Tibial artery (tissue), 4 donors: ENCODE measurements around the gene CHRNB2.
A peak's percentile ranks its signal among the peaks of the same experiment; 100 is the strongest.

ENCODE experiments used
- DNase-seq, 2 donors: peaks; one replicate each; pipeline ENCODE4 v3.0.0-alpha.2; 2019
- H3K27ac ChIP-seq, 2 donors: fragments of 200-600 bp; sonication (generic) in 1 of 2; 1 replicate in 1 of 2; 2 replicates in 1 of 2; pipeline ENCODE4 v1.5.1; 2018 to 2019; ENCODE audit warnings: mild to moderate bottlenecking in 1 of 2
- H3K27me3 ChIP-seq, 2 donors: fragments of 200-600 bp; sonication (generic) in 1 of 2; one replicate each; pipeline versions ENCODE4 v1.5.1 to v1.6.0; 2016 to 2019
- H3K36me3 ChIP-seq, 3 donors: fragments of 200-600 bp; sonication (generic) in 2 of 3; one replicate each; pipeline ENCODE4 v1.5.1; 2016 to 2019; ENCODE audit warnings: mild to moderate bottlenecking in 2 of 3
- H3K4me1 ChIP-seq, 4 donors: fragments of 200-600 bp; sonication (generic) in 2 of 4; 1 replicate in 3 of 4; 2 replicates in 1 of 4; pipeline ENCODE4 v1.5.1; 2016 to 2019
- H3K4me3 ChIP-seq, 2 donors: fragments of 200-600 bp; sonication (generic) in 1 of 2; 1 replicate in 1 of 2; 2 replicates in 1 of 2; pipeline ENCODE4 v1.5.1; 2018 to 2019; ENCODE audit warnings: mild to moderate bottlenecking in 2 of 2
- H3K9me3 ChIP-seq, 3 donors: fragments of 200-600 bp; sonication (generic) in 1 of 3; one replicate each; pipeline ENCODE4 v1.5.1; 2016 to 2019
- intact Hi-C: fragments of 100-400 bp; cut with DNase I; formaldehyde crosslinking; loops from one replicate; pipeline ENCODE4 v1.15.0; 2023; ENCODE audit warnings: low total_unique reads
- TF ChIP-seq, protein P1 (sequence below), 2 experiments: fragments of 200-600 bp in 1 of 2; fragments of 450-650 bp in 1 of 2; IDR thresholded peaks; one replicate each; pipeline ENCODE4 v1.5.1; 2017 to 2019; ENCODE audit warnings: antibody characterized with exemption in 2 of 2, mild to moderate bottlenecking in 1 of 2, moderate library complexity in 1 of 2

CHRNB2 gene

GRCh38 chr1:154598871-154599635, 31.5 kb downstream of the CHRNB2 start:
- no peak overlapping the region for H3K4me3 ChIP-seq
- TF ChIP-seq, protein P1, sequence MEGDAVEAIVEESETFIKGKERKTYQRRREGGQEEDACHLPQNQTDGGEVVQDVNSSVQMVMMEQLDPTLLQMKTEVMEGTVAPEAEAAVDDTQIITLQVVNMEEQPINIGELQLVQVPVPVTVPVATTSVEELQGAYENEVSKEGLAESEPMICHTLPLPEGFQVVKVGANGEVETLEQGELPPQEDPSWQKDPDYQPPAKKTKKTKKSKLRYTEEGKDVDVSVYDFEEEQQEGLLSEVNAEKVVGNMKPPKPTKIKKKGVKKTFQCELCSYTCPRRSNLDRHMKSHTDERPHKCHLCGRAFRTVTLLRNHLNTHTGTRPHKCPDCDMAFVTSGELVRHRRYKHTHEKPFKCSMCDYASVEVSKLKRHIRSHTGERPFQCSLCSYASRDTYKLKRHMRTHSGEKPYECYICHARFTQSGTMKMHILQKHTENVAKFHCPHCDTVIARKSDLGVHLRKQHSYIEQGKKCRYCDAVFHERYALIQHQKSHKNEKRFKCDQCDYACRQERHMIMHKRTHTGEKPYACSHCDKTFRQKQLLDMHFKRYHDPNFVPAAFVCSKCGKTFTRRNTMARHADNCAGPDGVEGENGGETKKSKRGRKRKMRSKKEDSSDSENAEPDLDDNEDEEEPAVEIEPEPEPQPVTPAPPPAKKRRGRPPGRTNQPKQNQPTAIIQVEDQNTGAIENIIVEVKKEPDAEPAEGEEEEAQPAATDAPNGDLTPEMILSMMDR (IDR thresholded peaks at IDR 0.05), result no peak
- H3K9me3 ChIP-seq, result no peaks in the 10 kb centered on the region
- peaks cover 45 to 93% (median 69%) of the 10 kb centered on the region in 3 donors for H3K36me3 ChIP-seq
- H3K27me3 ChIP-seq, result no peaks in the 10 kb centered on the region
- peaks cover 0 to 35% (median 27%) of the 10 kb centered on the region in 4 donors for H3K4me1 ChIP-seq
- peak overlapping the region; percentile 10 to 29 for H3K27ac ChIP-seq
- intact Hi-C loops, result no loop called here
- no peak for DNase-seq

DNA sequence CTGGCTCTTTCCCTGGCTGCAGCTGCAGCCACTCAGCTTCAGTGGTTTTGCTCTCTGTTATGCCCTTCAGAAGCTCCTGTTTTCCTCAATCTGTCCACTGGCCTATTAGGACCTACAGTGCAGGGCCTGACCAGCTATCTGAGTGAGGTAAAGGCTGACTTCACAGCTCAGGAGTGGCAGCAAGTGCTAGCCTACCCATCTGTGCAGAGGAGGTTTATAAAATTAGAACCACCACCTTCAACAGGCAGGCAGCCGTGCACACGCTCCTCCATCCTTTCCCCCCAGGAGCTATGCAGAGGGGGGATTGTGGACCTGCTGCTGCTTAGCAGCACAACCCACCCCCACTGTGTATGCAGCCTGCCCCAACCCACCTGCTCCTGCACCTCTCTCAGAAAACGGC, 32.1 kb downstream of the CHRNB2 start:
- Histone ChIP-seq H3K4me3 (no peak overlapping the region), H3K9me3 (no peaks in the 10 kb centered on the region), H3K27me3 (no peaks in the 10 kb centered on the region), H3K4me1 (peaks cover 0 to 37% (median 30%) of the 10 kb centered on the region in 4 donors), H3K36me3 (peaks cover 41 to 87% (median 63%) of the 10 kb centered on the region in 3 donors), H3K27ac (peak overlapping the region; percentile 10 to 29)
- TF ChIP-seq, protein P1 (IDR thresholded peaks at IDR 0.05), result no peak
- no peak for DNase-seq
- intact Hi-C loops, result no loop called here

DNA sequence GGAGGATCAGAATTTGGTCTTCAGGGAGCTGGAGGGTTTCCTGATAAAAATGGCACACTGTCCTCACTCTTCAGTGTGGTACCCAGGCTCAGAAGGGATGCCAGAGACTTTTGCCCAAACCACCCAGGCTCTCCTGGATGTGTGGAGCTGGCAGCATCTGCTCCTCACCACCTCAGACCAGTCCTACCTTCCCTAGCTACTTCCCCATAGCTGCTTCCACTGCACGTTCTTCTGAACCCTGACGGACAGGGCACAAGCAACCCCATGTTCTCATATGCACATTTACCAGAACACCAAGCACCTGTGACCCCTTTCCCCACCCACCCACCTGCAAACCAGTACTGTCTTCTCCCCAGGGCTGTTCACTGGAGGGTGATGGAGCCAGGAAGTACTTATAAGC, 35.7 kb downstream of the CHRNB2 start:
- Histone ChIP-seq H3K4me1 (peaks cover 0 to 56% (median 48%) of the 10 kb centered on the region in 4 donors), H3K4me3 (no peak overlapping the region), H3K36me3 (peaks cover 14 to 50% (median 28%) of the 10 kb centered on the region in 3 donors), H3K27ac (no peak overlapping the region), H3K27me3 (no peaks in the 10 kb centered on the region), H3K9me3 (no peaks in the 10 kb centered on the region)
- DNase-seq, result no peak
- TF ChIP-seq, protein P1 (IDR thresholded peaks at IDR 0.05), result no peak
- intact Hi-C loops, result no loop called here

DNA sequence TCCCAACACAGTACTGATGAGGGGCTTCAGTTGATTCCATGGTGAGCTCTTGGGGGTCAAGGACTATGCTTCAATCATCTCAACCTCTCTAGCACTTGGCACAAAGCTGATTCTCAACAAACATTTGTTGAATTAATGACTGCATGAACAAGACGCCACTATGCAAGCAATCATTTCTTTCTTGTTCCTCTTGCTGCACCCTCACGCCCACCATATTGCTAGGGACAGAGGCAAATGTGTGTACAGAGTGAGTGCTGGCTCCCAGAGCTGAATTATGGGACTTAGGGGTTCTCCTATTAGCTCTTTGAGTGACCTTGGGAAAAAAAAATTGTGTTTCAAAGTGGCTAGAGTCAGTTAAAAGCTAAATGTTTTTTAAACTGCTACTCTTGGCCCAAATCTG, 38.0 kb downstream of the CHRNB2 start:
- H3K36me3 ChIP-seq, result peaks cover 14 to 29% (median 21%) of the 10 kb centered on the region in 3 donors
- intact Hi-C loops, result no loop called here

GRCh38 chr1:154607106-154607608, 39.6 kb downstream of the CHRNB2 start:
- TF ChIP-seq, protein P1 (IDR thresholded peaks at IDR 0.05), result no peak
- H3K36me3 ChIP-seq, result peaks cover 0 to 13% (median 5%) of the 10 kb centered on the region in 3 donors
- H3K4me3 ChIP-seq, result peak overlapping the region; percentile 87 to 93
- no peaks in the 10 kb centered on the region for H3K27me3 ChIP-seq
- intact Hi-C loops, result no loop called here
- H3K27ac ChIP-seq, result peak overlapping the region; percentile 93 to 96
- no peak for DNase-seq
- peaks cover 0 to 49% (median 34%) of the 10 kb centered on the region in 4 donors for H3K4me1 ChIP-seq
- H3K9me3 ChIP-seq, result no peaks in the 10 kb centered on the region

More for the DNA sequence above, 38.0 kb downstream of the CHRNB2 start:
- Histone ChIP-seq H3K27ac (no peak overlapping the region), H3K9me3 (no peaks in the 10 kb centered on the region), H3K27me3 (no peaks in the 10 kb centered on the region), H3K4me1 (peaks cover 0 to 49% (median 36%) of the 10 kb centered on the region in 4 donors), H3K4me3 (no peak overlapping the region)
- no peak for DNase-seq
- TF ChIP-seq, protein P1 (IDR thresholded peaks at IDR 0.05), result no peak
